ENCODE data around the gene RAB32.
"Not testable (repeated sequence)": the region's sequence is repeated elsewhere in the genome, so short reads cannot be mapped to it uniquely, and the experiment has no call there.

The RAB32 gene

DNA sequence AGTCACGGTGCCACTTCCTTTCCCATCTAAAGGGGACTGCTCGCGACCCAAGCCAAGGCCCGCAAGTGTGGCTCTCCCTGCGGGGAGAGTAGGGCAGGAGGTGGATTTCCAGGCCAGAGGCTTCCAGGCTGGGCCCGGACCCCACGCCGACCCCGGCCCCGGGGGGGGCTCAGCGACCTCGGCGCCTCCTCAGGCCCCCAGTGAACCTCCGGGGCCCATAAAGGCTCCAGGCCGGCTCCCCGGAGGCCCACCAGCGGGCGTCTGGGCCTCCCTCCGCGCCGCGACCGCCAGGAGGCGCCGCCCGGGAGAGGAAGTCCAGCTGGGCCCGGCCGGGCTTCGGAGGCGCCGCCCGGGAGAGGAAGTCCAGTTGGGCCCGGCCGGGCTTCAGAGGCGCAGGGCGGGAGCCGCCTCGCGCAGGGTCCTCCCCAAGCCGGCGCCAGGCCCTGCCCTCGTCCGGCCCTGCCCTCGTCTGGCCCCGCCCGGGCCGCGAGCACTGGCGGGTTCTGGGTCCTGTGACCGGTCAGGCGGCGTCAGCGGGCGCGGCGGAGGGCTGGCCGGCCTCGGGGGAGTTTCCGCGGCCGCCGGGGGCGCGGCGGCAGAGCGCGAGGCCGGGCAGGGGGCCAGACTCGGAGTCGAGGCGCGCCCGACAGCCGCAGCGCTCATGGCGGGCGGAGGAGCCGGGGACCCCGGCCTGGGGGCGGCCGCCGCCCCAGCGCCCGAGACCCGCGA is at the start of gene RAB32:
Gene RAB32 (plus strand): TSS at position 623 of the 729 bp plus-strand sequence. CDS start 39 bp downstream, at position 662.
- no peak for DNase-seq

DNA sequence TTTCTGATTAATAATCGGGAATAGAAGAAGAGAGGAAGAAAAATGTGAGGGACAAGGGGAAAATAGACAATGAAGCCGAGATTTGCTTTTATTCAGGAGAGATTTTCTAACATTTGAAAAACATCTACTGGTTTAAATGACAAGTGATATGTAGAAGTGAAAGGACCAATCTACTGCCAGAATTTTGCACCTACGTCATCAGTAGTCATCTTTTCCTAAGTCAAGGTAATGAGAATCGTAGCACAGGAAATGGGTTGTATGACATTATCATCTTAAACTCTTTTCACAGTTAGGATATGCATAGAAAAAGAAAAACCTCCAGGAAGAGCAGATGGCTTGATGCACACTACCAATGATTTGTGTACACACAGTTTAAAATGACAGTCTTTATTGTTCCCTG is 45.3 kb upstream of the RAB32 start:
- DNase-seq, result no peak

- no peak for DNase-seq
These were observed 40.5 kb upstream of the RAB32 start for GRCh38 chr6:146503096-146503495.

- DNase-seq, result no peak
These were observed 28.4 kb upstream of the RAB32 start for GRCh38 chr6:146515212-146515611.

DNA sequence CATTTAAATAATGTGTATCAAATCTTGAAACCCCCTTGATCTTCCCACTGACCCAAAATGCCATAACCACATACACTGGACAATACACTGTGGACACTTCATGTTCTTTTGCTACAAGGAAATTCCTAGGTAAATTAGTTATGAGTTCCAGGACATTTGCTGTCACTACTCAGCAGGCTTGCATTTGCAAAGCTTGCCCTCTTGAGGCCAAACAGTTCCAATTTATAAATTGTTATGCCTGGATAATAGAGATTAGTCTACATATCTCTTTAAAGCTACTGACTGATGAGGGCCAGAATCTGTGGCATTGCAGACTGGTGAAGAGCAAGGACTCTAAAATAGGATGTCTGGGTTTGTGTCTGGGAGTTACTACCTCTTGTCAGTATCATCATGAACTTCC is 17.4 kb upstream of the RAB32 start:
- no peak for DNase-seq

- DNase-seq, result no peak
These were observed 10.9 kb upstream of the RAB32 start for GRCh38 chr6:146532702-146533101.

GRCh38 chr6:146542881-146543210 is 787 bp upstream of the RAB32 start:
- no peak for DNase-seq

GRCh38 chr6:146543940-146544615 is 445 bp downstream of the RAB32 start:
- DNase-seq, result no peak

DNA sequence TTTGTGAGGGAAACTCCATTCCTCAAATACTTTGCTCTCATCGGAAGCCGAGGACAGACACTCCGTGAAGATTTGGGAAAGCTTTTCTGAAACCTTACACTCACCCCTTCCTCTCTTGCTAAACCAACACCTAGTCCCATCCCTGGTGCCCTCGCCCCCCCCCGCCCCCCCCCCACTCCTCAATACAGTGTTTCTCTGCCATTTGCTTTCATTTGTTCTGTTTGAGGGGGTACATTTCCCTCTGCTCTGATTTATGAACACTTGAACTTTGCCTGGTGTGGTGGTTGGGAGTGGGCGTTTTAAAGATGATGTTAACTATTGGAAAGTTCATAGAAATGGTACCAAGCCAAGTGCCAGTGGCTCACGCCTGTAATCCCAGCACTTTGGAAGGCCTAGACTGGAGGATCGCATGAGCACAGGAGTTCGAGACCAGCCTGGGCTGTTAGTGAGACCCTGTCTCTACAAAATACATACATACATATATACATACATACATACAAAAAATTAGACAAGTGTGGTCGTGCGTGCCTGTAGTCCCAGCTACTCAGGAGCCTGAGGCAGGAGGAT is 1.1 kb downstream of the RAB32 start:
- no peak for DNase-seq

GRCh38 chr6:146545581-146545980 is 1.9 kb downstream of the RAB32 start:
- no peak for DNase-seq

DNA sequence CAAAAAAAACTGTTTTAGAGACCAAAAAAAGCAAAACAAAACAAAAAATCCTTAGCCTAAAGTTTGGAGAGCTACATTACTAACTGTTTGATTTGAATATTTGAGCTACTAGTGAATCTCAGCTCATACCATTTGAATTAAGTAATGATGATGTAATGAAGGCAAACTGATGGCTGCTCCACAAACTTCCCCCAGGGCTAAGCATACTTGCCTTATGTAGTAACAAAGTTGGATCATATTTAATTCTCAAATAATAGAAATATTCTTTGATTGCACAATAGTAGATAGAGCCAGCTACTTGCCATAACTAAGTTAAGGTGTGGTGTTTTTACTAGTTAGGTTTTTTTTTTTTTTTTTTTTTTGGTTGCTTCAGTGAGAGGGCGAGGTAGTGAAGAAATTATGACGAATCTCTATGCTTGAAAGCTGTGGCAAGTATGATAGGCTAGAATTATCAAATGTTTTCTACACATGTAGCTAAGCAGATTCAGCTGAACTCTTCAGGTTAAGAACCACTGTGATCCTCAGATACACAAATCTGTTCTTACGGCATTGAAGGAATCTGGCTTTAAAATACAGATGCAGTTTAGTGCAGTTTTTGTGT is 2.9 kb downstream of the RAB32 start:
- no peak for DNase-seq

DNA sequence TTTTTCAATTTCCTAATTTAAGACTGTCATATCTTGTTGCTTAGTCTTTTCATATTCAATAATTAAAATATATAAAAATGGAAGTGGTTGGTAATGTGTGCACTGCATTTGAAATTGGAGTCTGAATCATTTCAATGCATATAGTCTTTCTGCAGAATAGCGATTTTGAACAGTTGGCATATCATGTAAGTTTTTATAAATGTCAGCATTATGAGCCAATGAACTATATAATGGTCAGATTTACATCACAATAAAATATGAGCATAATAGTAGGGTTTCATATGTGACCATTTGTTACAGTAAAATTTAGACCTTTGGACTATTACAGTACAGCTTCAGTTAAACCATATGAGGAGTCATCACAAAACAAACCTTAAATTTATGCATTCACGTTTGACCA is 4.3 kb downstream of the RAB32 start:
- DNase-seq, result no peak

DNA sequence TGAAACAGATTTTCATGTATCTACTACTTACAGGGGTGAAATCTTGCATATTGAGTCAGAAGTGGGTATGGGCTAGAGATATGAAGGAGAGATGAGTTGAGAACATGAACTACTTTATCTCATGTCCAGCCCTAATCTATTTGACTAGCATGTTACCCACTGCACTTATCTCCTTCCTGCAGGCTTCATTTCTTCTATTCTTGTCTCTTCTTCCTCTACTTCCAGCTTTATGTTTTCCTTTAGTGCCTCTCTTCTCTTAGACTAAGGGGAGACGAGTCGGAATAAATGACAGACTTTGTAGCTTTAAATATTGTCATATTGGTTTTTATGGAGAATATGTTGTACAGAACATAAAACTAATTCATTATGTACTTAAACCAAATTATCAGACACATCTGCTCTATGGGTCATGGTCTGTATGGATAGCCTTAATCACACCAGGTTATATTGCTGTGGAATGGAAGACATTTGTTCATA is 5.3 kb downstream of the RAB32 start:
- no peak for DNase-seq

DNA sequence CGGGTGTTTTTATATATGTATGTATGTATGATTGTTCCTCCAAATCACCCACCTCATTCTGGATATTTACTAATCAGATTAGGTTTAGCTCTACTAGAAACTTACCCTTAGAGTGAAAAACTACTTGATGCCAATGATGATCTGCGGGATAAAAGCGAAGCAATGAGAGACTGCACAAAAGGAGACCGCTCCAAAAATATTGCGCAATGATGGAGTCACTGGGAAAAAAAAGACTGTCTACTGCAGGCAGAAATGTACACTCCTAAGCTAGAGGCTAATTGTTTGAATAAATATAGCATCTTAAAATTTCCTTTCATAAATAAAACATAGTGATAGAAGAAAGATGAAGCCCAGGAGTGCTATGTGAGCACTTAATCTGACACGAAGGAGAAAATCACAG is 7.3 kb downstream of the RAB32 start:
- no peak for DNase-seq

DNA sequence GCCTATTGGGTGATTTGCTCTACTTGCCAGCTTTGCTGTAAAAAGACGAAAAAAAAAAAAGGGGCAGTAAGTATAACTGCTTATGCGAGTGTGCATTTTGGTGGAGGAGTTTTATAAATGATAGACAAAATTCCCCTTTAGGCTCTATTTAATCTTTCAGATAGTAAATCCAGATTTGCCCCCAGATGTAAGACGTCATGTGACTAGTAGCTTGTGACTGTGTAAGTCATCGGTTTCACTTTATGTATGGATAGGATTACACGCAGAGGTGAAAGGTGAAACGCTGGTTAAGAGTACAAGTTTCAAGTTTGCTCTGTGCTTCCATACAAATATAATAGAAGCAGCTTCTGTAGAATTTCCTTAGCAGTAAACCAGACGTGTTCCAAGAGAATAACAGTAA is 7.9 kb downstream of the RAB32 start:
- DNase-seq, result no peak

DNA sequence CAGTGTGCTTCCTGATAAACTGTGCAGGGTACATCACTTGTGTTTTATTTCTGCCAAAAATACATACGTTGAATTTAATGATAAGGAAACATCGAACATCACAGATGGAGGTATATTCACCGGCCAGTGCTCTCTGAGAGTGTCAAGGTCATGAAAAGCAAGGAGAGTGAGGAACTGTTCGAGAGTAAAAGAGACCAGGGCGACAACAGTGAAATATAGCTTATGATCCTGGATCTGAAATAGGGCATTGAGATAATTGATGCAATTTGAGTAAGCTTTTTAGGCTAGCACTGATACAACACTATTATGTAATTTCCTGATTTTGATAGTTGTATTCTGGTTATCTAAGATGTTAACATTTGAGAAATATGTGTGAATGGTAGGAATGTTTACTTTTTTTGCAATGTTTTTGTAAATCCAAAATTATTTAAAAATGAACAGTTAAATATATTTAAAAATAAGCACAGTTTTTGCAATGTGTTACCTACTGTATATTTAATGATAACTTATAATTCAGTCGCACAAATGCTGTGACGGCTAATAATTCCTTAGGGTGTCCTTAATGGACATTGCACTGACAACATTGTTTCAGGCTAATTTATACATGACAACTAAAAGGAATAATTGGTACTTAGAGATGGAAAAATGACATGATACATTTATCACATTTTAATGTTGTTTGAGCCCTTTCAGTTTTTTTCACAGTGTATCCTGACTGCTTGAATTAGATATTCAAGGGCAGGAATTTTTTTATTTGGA is 9.9 kb downstream of the RAB32 start:
- DNase-seq, result no peak

DNA sequence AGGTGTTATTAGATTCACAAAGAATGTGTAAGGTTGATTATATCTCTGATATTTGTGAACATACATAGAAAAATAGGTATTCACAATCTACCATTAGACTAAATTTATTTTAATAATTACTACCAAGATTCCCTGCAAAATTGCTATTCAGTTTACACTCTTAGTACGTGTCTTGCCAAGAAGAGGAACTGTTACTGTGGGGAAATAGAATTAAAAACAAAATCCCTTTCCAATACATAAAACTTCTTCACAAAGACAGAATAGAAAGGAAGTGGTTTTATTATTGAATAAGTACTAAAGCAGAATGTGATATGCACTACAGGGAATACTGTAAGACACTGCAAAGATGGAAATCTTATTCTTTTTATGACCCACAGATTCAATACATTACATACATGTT is 17.0 kb downstream of the RAB32 start:
- DNase-seq, result no peak

GRCh38 chr6:146566661-146567060 is 23.0 kb downstream of the RAB32 start:
- not testable (repeated sequence) for DNase-seq

GRCh38 chr6:146568619-146569018 is 25.0 kb downstream of the RAB32 start:
- not testable (repeated sequence) for DNase-seq

DNA sequence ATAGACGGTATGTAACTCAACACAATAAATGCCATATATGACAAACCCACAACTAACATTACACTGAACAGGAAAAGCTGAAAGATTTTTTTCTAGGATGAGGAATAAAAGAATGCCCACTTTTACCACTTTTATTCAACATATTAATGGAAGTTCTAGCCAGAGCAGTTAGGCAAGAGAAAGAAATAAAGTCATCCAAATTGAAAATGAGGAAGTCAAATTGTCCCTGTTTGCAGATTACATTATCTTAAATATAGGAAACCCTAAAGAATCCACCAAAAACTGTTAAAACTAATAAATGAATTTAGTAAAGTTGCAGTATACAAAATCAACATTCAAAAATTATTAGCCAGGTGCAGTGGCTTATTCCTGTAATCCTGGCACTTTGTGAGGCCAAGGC is 30.6 kb downstream of the RAB32 start:
- no peak for DNase-seq

GRCh38 chr6:146578054-146578453 is 34.4 kb downstream of the RAB32 start:
- no peak for DNase-seq

DNA sequence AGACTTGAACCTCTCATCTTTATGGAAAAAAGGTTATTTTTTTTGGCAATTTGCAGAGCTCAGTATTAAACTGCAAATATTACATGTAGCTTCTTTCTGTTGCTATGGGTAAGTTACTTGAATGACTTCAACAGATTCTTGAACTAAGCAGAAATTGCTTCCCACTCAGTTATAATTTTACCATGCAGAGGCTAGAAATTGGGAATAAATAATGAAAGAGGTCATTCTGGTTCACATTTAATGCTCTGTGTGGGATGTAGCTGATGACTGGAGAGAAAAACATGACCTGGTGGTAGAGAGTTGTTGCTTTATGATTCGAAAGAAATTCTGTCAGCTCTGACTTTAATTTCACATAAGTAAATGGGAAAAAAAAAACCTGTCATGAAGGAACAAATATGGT is 38.3 kb downstream of the RAB32 start:
- no peak for DNase-seq

- DNase-seq, result no peak
These were observed 39.2 kb downstream of the RAB32 start for GRCh38 chr6:146582857-146583256.
